Measurements from ENCODE around the gene PSMC3.

Gene PSMC3

GRCh38 chr11:47389577-47390421 lies 36.4 kb downstream of the PSMC3 start:
- H3K4me3 Mint-ChIP-seq: no peak overlapping the region
- no peaks in the 10 kb centered on the region for H3K36me3 Mint-ChIP-seq
- H3K27me3 Mint-ChIP-seq: no peaks in the 10 kb centered on the region
- H3K27ac Mint-ChIP-seq: peak overlapping the region; percentile 65
- H3K4me1 Mint-ChIP-seq: peaks cover 25% of the 10 kb centered on the region
- DNase-seq (ENCODE audit: low spot score in 2 of 2) (no peak), ATAC-seq (ENCODE audit: low read depth) (no peak)
- no peaks in the 10 kb centered on the region for H3K9me3 Mint-ChIP-seq

GRCh38 chr11:47388697-47389576 lies 37.3 kb downstream of the PSMC3 start:
- no peak for DNase-seq (ENCODE audit: low spot score in 2 of 2)
- H3K9me3 Mint-ChIP-seq: no peaks in the 10 kb centered on the region
- H3K27me3 Mint-ChIP-seq: no peaks in the 10 kb centered on the region
- peak overlapping the region; percentile 65 for H3K27ac Mint-ChIP-seq
- H3K4me1 Mint-ChIP-seq: peaks cover 21% of the 10 kb centered on the region
- no peak overlapping the region for H3K4me3 Mint-ChIP-seq
- ATAC-seq (ENCODE audit: low read depth): no peak
- H3K36me3 Mint-ChIP-seq: no peaks in the 10 kb centered on the region

- DNase-seq (ENCODE audit: low spot score in 2 of 2) (no peak), ATAC-seq (ENCODE audit: low read depth) (no peak)
- H3K36me3 Mint-ChIP-seq: no peaks in the 10 kb centered on the region
- H3K27me3 Mint-ChIP-seq: no peaks in the 10 kb centered on the region
- no peak overlapping the region for H3K4me3 Mint-ChIP-seq
- no peak overlapping the region for H3K27ac Mint-ChIP-seq
- no peaks in the 10 kb centered on the region for H3K9me3 Mint-ChIP-seq
- H3K4me1 Mint-ChIP-seq: peaks cover 19% of the 10 kb centered on the region
Observed at GRCh38 chr11:47387944-47388696, 38.1 kb downstream of the PSMC3 start.

- Mint-ChIP-seq H3K27ac (no peak overlapping the region), H3K27me3 (no peaks in the 10 kb centered on the region), H3K36me3 (no peaks in the 10 kb centered on the region), H3K4me3 (no peak overlapping the region), H3K4me1 (peaks cover 7% of the 10 kb centered on the region), H3K9me3 (no peaks in the 10 kb centered on the region)
- DNase-seq (ENCODE audit: low spot score in 2 of 2) (no peak), ATAC-seq (ENCODE audit: low read depth) (no peak)
Observed at GRCh38 chr11:47384498-47384897, 41.7 kb downstream of the PSMC3 start.

- Mint-ChIP-seq H3K36me3 (no peaks in the 10 kb centered on the region), H3K9me3 (no peaks in the 10 kb centered on the region), H3K4me1 (peaks cover 9% of the 10 kb centered on the region), H3K4me3 (no peak overlapping the region), H3K27me3 (no peaks in the 10 kb centered on the region), H3K27ac (no peak overlapping the region)
- no peak for ATAC-seq (ENCODE audit: low read depth)
- DNase-seq (ENCODE audit: low spot score in 2 of 2): no peak
Observed at GRCh38 chr11:47383071-47383470, 43.2 kb downstream of the PSMC3 start.

- Mint-ChIP-seq H3K9me3 (no peaks in the 10 kb centered on the region), H3K36me3 (peaks cover 1% of the 10 kb centered on the region), H3K27ac (no peak overlapping the region), H3K4me1 (peaks cover 20% of the 10 kb centered on the region), H3K4me3 (no peak overlapping the region), H3K27me3 (no peaks in the 10 kb centered on the region)
- ATAC-seq (ENCODE audit: low read depth) (no peak), DNase-seq (ENCODE audit: low spot score in 2 of 2) (no peak)
Observed at GRCh38 chr11:47380078-47380477, 46.2 kb downstream of the PSMC3 start.

GRCh38 chr11:47379317-47379716 lies 46.9 kb downstream of the PSMC3 start:
- Mint-ChIP-seq H3K36me3 (peaks cover 1% of the 10 kb centered on the region), H3K4me1 (peaks cover 22% of the 10 kb centered on the region), H3K4me3 (no peak overlapping the region), H3K27ac (no peak overlapping the region), H3K27me3 (no peaks in the 10 kb centered on the region), H3K9me3 (no peaks in the 10 kb centered on the region)
- ATAC-seq (ENCODE audit: low read depth): no peak
- DNase-seq (ENCODE audit: low spot score in 2 of 2): no peak

- DNase-seq (ENCODE audit: low spot score in 2 of 2) (no peak), ATAC-seq (ENCODE audit: low read depth) (no peak)
- H3K27ac Mint-ChIP-seq: no peak overlapping the region
- H3K4me3 Mint-ChIP-seq: peak overlapping the region; percentile 98
- no peaks in the 10 kb centered on the region for H3K9me3 Mint-ChIP-seq
- H3K27me3 Mint-ChIP-seq: no peaks in the 10 kb centered on the region
- H3K36me3 Mint-ChIP-seq: peaks cover 1% of the 10 kb centered on the region
- H3K4me1 Mint-ChIP-seq: peaks cover 22% of the 10 kb centered on the region
Observed at GRCh38 chr11:47378836-47379170, 47.4 kb downstream of the PSMC3 start.

- peak; percentile 71 to 72 for DNase-seq (ENCODE audit: low spot score in 2 of 2)
- H3K27me3 Mint-ChIP-seq: no peaks in the 10 kb centered on the region
- no peaks in the 10 kb centered on the region for H3K9me3 Mint-ChIP-seq
- no peak within 1 kb of the TSS for H3K27ac Mint-ChIP-seq
- peak within 1 kb of the TSS; percentile 98 for H3K4me3 Mint-ChIP-seq
- peaks cover 1% of the 10 kb centered on the region for H3K36me3 Mint-ChIP-seq
- peaks cover 20% of the 10 kb centered on the region for H3K4me1 Mint-ChIP-seq
- ATAC-seq (ENCODE audit: low read depth): peak; percentile 91
Observed at GRCh38 chr11:47378010-47378835, 48.0 kb downstream of the PSMC3 start, which contains the start of gene SPI1. Gene SPI1 (minus strand): TSS chr11:47378547. CDS start chr11:47378353, 194 bp downstream.

- Mint-ChIP-seq H3K9me3 (no peaks in the 10 kb centered on the region), H3K4me3 (peak overlapping the region; percentile 98)
- no peak for ATAC-seq (ENCODE audit: low read depth)
Observed at GRCh38 chr11:47377571-47378009, 48.6 kb downstream of the PSMC3 start.

GRCh38 chr11:47376525-47377371 lies 49.5 kb downstream of the PSMC3 start:
- no peak for DNase-seq (ENCODE audit: low spot score in 2 of 2)
- Mint-ChIP-seq H3K36me3 (peaks cover 11% of the 10 kb centered on the region), H3K27me3 (no peaks in the 10 kb centered on the region), H3K27ac (no peak overlapping the region), H3K4me1 (peaks cover 17% of the 10 kb centered on the region), H3K4me3 (peak overlapping the region; percentile 98), H3K9me3 (no peaks in the 10 kb centered on the region)
- peak; percentile 28 for ATAC-seq (ENCODE audit: low read depth)

More at GRCh38 chr11:47377571-47378009, 48.6 kb downstream of the PSMC3 start:
- no peak overlapping the region for H3K27ac Mint-ChIP-seq
- H3K27me3 Mint-ChIP-seq: no peaks in the 10 kb centered on the region
- no peak for DNase-seq (ENCODE audit: low spot score in 2 of 2)
- H3K4me1 Mint-ChIP-seq: peaks cover 18% of the 10 kb centered on the region
- H3K36me3 Mint-ChIP-seq: peaks cover 5% of the 10 kb centered on the region

- ATAC-seq (ENCODE audit: low read depth) (no peak), DNase-seq (ENCODE audit: low spot score in 2 of 2) (no peak)
- peak overlapping the region; percentile 98 for H3K4me3 Mint-ChIP-seq
- peaks cover 12% of the 10 kb centered on the region for H3K36me3 Mint-ChIP-seq
- no peak overlapping the region for H3K27ac Mint-ChIP-seq
- H3K4me1 Mint-ChIP-seq: peaks cover 19% of the 10 kb centered on the region
- H3K9me3 Mint-ChIP-seq: no peaks in the 10 kb centered on the region
- H3K27me3 Mint-ChIP-seq: no peaks in the 10 kb centered on the region
Observed at GRCh38 chr11:47376107-47376524, 50.1 kb downstream of the PSMC3 start.

Measured in memory B cell (primary cell).